ENCODE measurements around the gene SLC38A10.

GRCh38 chr17:81206657-81207056 lies 88.5 kb downstream of the SLC38A10 start:
- TF ChIP-seq, protein P1, sequence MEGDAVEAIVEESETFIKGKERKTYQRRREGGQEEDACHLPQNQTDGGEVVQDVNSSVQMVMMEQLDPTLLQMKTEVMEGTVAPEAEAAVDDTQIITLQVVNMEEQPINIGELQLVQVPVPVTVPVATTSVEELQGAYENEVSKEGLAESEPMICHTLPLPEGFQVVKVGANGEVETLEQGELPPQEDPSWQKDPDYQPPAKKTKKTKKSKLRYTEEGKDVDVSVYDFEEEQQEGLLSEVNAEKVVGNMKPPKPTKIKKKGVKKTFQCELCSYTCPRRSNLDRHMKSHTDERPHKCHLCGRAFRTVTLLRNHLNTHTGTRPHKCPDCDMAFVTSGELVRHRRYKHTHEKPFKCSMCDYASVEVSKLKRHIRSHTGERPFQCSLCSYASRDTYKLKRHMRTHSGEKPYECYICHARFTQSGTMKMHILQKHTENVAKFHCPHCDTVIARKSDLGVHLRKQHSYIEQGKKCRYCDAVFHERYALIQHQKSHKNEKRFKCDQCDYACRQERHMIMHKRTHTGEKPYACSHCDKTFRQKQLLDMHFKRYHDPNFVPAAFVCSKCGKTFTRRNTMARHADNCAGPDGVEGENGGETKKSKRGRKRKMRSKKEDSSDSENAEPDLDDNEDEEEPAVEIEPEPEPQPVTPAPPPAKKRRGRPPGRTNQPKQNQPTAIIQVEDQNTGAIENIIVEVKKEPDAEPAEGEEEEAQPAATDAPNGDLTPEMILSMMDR (IDR thresholded peaks at IDR 0.05): no peak
- no peak for TF ChIP-seq POLR2A (IDR thresholded peaks at IDR 0.05)
